Stimulated activated CD8-positive, alpha-beta memory T cell treated with anti-CD3 and anti-CD28 coated beads, Interleukin-7, amount 100 ng/mL, for 48 hours (primary cell): ENCODE data around the gene FAM98B.

Experiments
- DNase-seq, 2 donors: peaks; one replicate each; pipeline ENCODE4 v3.0.0-alpha.2; 2020; ENCODE audit warnings: low read depth in 1 of 2; ENCODE audit errors: extremely low read depth in 1 of 2

Gene FAM98B

GRCh38 chr15:38536201-38536676, 82.3 kb downstream of the FAM98B start:
- no peak for DNase-seq
